B cell (primary cell): ENCODE results near the gene SERPINE2. TPM values are rescaled to one million over a fixed set of nuclear protein-coding genes. Genes with fewer than 3 reads are reported as not detected.

Source experiments
- ATAC-seq: fragments of 200-7000 bp; cut with Tn5 transposase; one replicate; pipeline ENCODE4 v1.10.0; 2021; ENCODE audit warnings: low read depth, mild to moderate bottlenecking, moderate number of reproducible peaks, moderate library complexity
- CTCF ChIA-PET: fragments of 350-600 bp; sonication (Branson Sonifier 250); formaldehyde crosslinking; loops from one replicate; lab custom pipeline; 2021; ENCODE audit warnings: antibody characterized with exemption, inconsistent platforms; lab: Charles Lee
- POLR2A ChIA-PET: fragments of 350-600 bp; sonication (Branson Sonifier 250); formaldehyde crosslinking; loops from one replicate; lab custom pipeline; 2021; ENCODE audit warnings: antibody characterized with exemption; lab: Charles Lee
- DNase-seq: peaks from one replicate; pipeline ENCODE4 v3.0.0; 2013
- H2AFZ ChIP-seq: 2 replicates; pipeline ENCODE4 v1.6.1; 2012; ENCODE audit warnings: mild to moderate bottlenecking, low read depth, low read length; ENCODE audit not compliant: insufficient read depth, poor library complexity, severe bottlenecking
- H3K27ac ChIP-seq, 2 donors: 1 replicate in 1 of 2; 2 replicates in 1 of 2; pipeline ENCODE4 v1.5.1; 2012 to 2013; ENCODE audit warnings: low read length in 2 of 2, mild to moderate bottlenecking in 2 of 2, moderate library complexity in 1 of 2
- H3K27me3 ChIP-seq, 4 experiments: fragments of 200-600 bp in 1 of 4; sonication (generic) in 1 of 4; replicated peaks in 1 of 4; 1 replicate in 2 of 4; 2 replicates in 2 of 4; pipeline versions ENCODE4 v1.6.1 to v1.7.0; 2013 to 2016; ENCODE audit warnings: low read length in 3 of 4, mild to moderate bottlenecking in 2 of 4, mixed read lengths in 1 of 4, moderate library complexity in 1 of 4; ENCODE audit not compliant: insufficient read depth in 4 of 4, control insufficient read depth in 3 of 4; ENCODE audit errors: control extremely low read depth in 1 of 4
- H3K36me3 ChIP-seq, 2 experiments: replicated peaks in 1 of 2; 1 replicate in 1 of 2; 2 replicates in 1 of 2; pipeline versions ENCODE4 v1.6.1 to v1.7.1; 2013; ENCODE audit warnings: low read length in 1 of 2; ENCODE audit not compliant: insufficient read depth in 2 of 2, control insufficient read depth in 1 of 2; ENCODE audit errors: control extremely low read depth in 1 of 2, extremely low read depth in 1 of 2
- H3K4me1 ChIP-seq, 2 donors: fragments of 200-600 bp in 1 of 2; sonication (generic) in 1 of 2; 1 replicate in 1 of 2; 2 replicates in 1 of 2; pipeline versions ENCODE4 v1.5.1 to v1.6.1; 2013 to 2017; ENCODE audit warnings: low read length in 2 of 2; ENCODE audit not compliant: control insufficient read depth in 2 of 2, insufficient read depth in 2 of 2
- H3K4me2 ChIP-seq: replicated peaks from 2 replicates; pipeline ENCODE3; 2012; ENCODE audit warnings: mild to moderate bottlenecking, low read depth, low read length; ENCODE audit not compliant: poor library complexity, severe bottlenecking
- H3K4me3 ChIP-seq, 5 experiments: fragments of 200-600 bp in 1 of 5; sonication (generic) in 1 of 5; 1 replicate in 3 of 5; 2 replicates in 2 of 5; pipeline versions ENCODE4 v1.5.1 to v1.7.0; 2011 to 2016; ENCODE audit warnings: low read length in 4 of 5, mild to moderate bottlenecking in 4 of 5, low read depth in 2 of 5, control low read depth in 1 of 5, moderate library complexity in 1 of 5; ENCODE audit not compliant: insufficient read depth in 1 of 5; ENCODE audit errors: control extremely low read depth in 1 of 5, extremely low read depth in 1 of 5
- H3K79me2 ChIP-seq: fragments of 200-600 bp; sonication (generic); one replicate; pipeline ENCODE4 v1.6.0; 2016; ENCODE audit warnings: low read length; ENCODE audit not compliant: control insufficient read depth, insufficient read depth
- H3K9ac ChIP-seq: fragments of 200-600 bp; sonication (generic); 2 replicates; pipeline ENCODE4 v1.6.1; 2017; ENCODE audit warnings: mild to moderate bottlenecking, low read length, moderate library complexity
- H3K9me3 ChIP-seq, 3 donors: one replicate each; pipeline versions ENCODE4 v1.6.1 to v1.7.1; 2013; ENCODE audit warnings: low read length in 2 of 3; ENCODE audit not compliant: control insufficient read depth in 2 of 3, insufficient read depth in 1 of 3; ENCODE audit errors: control extremely low read depth in 1 of 3
- H4K20me1 ChIP-seq: 2 replicates; pipeline ENCODE4 v1.6.0; 2012; ENCODE audit warnings: mild to moderate bottlenecking, low read length; ENCODE audit not compliant: insufficient read depth, control insufficient read depth, poor library complexity, severe bottlenecking
- H3K27ac Mint-ChIP-seq: one replicate; pipeline ENCODE4 v1.8.0; 2021; ENCODE audit warnings: mixed read lengths
- H3K27me3 Mint-ChIP-seq: one replicate; pipeline ENCODE4 v1.8.0; 2021; ENCODE audit warnings: mixed read lengths
- H3K4me1 Mint-ChIP-seq: one replicate; pipeline ENCODE4 v1.8.0; 2021; ENCODE audit warnings: mixed read lengths
- H3K4me3 Mint-ChIP-seq: one replicate; pipeline ENCODE4 v1.8.0; 2021; ENCODE audit warnings: mixed read lengths
- H3K9me3 Mint-ChIP-seq: one replicate; pipeline ENCODE4 v1.8.0; 2022; ENCODE audit warnings: mixed read lengths; ENCODE audit not compliant: insufficient read depth
- EZH2 ChIP-seq: IDR thresholded peaks from 2 replicates; pipeline ENCODE4 v1.6.1; 2012; ENCODE audit warnings: borderline replicate concordance, low read depth, mild to moderate bottlenecking, moderate library complexity, low read length; ENCODE audit not compliant: insufficient read depth, poor library complexity, severe bottlenecking
- WGBS: methylation state at CpG from one replicate; pipeline ENCODE4 v1.1.5; 2013; ENCODE audit warnings: missing lambda C conversion rate; ENCODE audit not compliant: insufficient coverage; 5-methylcytosine and 5-hydroxymethylcytosine counted together
- intact Hi-C: fragments of 100-400 bp; cut with micrococcal nuclease; formaldehyde crosslinking; loops from one replicate; pipeline ENCODE4 v1.10.0; 2022
- polyA plus RNA-seq: library from polyadenylated mRNA; depleted of rRNA; stranded (reverse); fragments of >200 nt; gene quantifications from 2 replicates; pipeline ENCODE4 v1.2.3, GENCODE V29; 2012
- total RNA-seq, 2 donors: library from RNA; stranded (reverse); fragments of 120-200 nt in 1 of 2; gene quantifications; 1 replicate in 1 of 2; 2 replicates in 1 of 2; pipeline versions ENCODE4 v1.2.3 to v1.2.4, GENCODE V29; 2013 to 2022
- TF ChIP-seq, protein P1 (sequence below): fragments of 200-600 bp; IDR thresholded peaks from one replicate; pipeline ENCODE4 v1.8.0; 2022; ENCODE audit warnings: antibody characterized with exemption, mild to moderate bottlenecking

The SERPINE2 gene
- total and polyA plus RNA-seq, 2 donors (not counting 1 experiment from before 2014, with no cell fraction given) = 0.45 to 1.8 TPM

DNA sequence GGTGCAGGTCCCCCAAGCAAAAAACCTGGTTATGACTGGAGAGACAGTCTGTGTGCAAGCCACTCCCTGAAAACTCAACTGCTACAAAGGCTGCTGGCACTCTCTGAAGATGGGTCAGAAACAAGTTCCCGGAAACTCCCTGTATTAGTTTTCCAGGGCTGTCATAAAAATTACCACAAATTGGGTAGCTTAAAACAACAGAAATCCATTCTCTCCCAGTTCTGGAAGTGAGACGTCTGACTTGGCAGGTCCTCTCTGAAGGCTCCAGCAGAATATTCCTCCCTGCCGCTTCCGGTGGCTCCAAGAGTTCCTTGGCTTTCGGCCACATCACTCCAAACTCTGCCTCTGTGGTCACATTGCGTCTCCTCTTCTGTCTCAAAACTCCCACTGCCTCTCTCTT is 30.1 kb upstream of the SERPINE2 start:
- Histone ChIP-seq H3K4me2 (no peak overlapping the region), H3K9me3 (no peaks in the 10 kb centered on the region), H3K27me3 (peaks cover 0 to 3% (median 0%) of the 10 kb centered on the region in 4 experiments), H3K36me3 (no peaks in the 10 kb centered on the region), H3K79me2 (no peaks in the 10 kb centered on the region), H3K4me1 (no peaks in the 10 kb centered on the region), H4K20me1 (no peaks in the 10 kb centered on the region), H3K4me3 (no peak overlapping the region), H3K27ac (no peak overlapping the region), H3K9ac (no peak overlapping the region), H2AFZ (no peak overlapping the region)
- Mint-ChIP-seq H3K27me3 (peaks cover 42% of the 10 kb centered on the region), H3K9me3 (no peaks in the 10 kb centered on the region), H3K4me3 (no peak overlapping the region), H3K4me1 (no peaks in the 10 kb centered on the region), H3K27ac (no peak overlapping the region)
- TF ChIP-seq EZH2 = no peak
- TF ChIP-seq, protein P1, sequence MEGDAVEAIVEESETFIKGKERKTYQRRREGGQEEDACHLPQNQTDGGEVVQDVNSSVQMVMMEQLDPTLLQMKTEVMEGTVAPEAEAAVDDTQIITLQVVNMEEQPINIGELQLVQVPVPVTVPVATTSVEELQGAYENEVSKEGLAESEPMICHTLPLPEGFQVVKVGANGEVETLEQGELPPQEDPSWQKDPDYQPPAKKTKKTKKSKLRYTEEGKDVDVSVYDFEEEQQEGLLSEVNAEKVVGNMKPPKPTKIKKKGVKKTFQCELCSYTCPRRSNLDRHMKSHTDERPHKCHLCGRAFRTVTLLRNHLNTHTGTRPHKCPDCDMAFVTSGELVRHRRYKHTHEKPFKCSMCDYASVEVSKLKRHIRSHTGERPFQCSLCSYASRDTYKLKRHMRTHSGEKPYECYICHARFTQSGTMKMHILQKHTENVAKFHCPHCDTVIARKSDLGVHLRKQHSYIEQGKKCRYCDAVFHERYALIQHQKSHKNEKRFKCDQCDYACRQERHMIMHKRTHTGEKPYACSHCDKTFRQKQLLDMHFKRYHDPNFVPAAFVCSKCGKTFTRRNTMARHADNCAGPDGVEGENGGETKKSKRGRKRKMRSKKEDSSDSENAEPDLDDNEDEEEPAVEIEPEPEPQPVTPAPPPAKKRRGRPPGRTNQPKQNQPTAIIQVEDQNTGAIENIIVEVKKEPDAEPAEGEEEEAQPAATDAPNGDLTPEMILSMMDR = no peak
- POLR2A ChIA-PET = no interaction called here
- no peak for ATAC-seq
- WGBS = 100% methylated on average over 6 of the region's 6 CpGs
- CTCF ChIA-PET = no interaction called here
- no peak for DNase-seq
- intact Hi-C loops = no loop called here

DNA sequence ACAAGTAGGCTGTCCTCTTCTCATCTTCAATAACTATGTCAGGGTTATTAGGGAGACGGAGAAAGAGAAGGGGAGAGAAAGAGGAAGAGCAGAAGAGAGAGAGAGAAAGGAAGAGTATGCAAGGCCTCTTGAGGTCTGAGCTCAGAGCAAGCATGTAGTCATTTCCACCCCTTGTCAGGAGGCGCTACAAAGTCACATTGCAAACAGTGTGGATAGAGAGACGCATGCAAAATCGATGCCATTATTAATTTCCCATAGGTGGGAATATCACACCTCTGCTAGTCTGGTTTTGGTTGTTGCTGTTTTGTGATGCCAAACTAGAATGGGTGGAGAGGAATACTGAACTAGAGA is 24.2 kb upstream of the SERPINE2 start:
- Histone ChIP-seq H3K27ac (no peak overlapping the region), H2AFZ (no peak overlapping the region), H3K4me2 (no peak overlapping the region), H4K20me1 (no peaks in the 10 kb centered on the region), H3K27me3 (no peaks in the 10 kb centered on the region), H3K9ac (no peak overlapping the region), H3K4me3 (no peak overlapping the region), H3K4me1 (no peaks in the 10 kb centered on the region), H3K79me2 (no peaks in the 10 kb centered on the region), H3K9me3 (no peaks in the 10 kb centered on the region), H3K36me3 (no peaks in the 10 kb centered on the region)
- Mint-ChIP-seq H3K27ac (no peak overlapping the region), H3K9me3 (no peaks in the 10 kb centered on the region), H3K4me1 (no peaks in the 10 kb centered on the region), H3K4me3 (no peak overlapping the region), H3K27me3 (peaks cover 23% of the 10 kb centered on the region)
- ChIA-PET CTCF (interaction anchor here (1.7 kb wide), 1 partner anchor 93 kb away, joined by 5 read pairs; no protein-coding TSS in a partner anchor), POLR2A (no interaction called here)
- intact Hi-C loops = no loop called here
- ATAC-seq (no peak), DNase-seq (no peak)
- no CpG with 5 or more reads among the region's 4 CpGs for WGBS
- TF ChIP-seq EZH2 = no peak
- TF ChIP-seq, protein P1 = no peak
